ENCODE results near the gene PPARD.
"Not testable (repeated sequence)": the region's sequence is repeated elsewhere in the genome, so short reads cannot be mapped to it uniquely, and the experiment has no call there.

DNA sequence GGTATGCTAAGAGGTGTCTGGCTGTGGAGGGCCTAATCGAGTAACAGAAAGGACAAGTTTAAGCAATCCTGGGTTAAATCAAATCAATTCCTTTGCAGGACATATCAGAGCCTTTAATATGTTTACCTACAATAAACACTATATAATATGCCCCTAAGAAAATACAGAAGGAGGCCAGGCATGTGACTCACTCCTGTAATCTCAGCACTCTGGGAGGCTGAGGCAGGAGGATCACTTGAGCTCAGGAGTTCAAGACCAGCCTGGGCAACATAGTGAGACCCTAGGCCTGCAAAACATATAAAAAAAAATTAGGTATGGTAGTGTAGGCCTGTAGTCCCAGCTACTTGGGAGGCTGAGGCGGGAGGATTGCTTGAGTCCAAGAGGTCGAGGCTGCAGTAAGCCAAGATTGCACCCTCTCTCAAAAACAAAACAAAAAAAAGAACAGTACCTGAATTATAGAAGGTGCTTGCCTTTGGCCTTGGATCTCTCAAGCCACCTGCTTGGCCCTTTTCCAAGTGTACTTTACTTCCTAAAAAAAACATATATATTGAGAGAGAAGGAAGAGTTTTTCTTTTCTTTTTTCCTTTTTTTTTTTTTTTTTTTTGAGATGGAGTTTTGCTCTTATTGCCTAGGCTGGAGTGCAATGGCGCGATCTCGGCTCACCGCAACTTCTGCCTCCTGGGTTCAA, 96.2 kb downstream of the PPARD start:
- not testable (repeated sequence) for TF ChIP-seq EZH2phosphoT487 (IDR thresholded peaks at IDR 0.05; ENCODE audit: insufficient read depth, low read depth); EZH2 (IDR thresholded peaks at IDR 0.05; ENCODE audit: insufficient read depth, poor library complexity, severe bottlenecking)
